ENCODE data around the gene UNK.
"Not testable (repeated sequence)": the region's sequence is repeated elsewhere in the genome, so short reads cannot be mapped to it uniquely, and the experiment has no call there.

UNK gene

DNA sequence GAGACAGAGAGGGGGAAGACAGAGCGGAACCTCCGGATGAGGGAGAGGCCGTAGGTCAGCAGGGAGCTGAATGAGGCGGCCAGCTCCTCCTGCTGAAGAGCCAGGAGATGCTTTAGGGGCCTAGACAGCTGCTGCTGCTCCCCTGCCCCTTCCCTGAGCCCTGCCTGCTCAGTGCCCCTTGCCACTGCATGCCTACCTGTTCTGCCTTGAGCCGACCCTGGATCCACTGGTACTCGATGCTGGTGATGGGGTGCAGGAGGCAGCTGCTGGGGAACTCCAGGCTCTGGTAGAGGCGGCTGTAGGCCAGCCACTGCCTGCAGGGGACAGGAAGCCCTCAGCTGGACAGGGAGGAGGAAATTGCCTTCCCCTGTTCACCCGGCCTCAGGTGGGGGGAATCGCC lies 52.0 kb downstream of the UNK start:
- no peak for DNase-seq

DNA sequence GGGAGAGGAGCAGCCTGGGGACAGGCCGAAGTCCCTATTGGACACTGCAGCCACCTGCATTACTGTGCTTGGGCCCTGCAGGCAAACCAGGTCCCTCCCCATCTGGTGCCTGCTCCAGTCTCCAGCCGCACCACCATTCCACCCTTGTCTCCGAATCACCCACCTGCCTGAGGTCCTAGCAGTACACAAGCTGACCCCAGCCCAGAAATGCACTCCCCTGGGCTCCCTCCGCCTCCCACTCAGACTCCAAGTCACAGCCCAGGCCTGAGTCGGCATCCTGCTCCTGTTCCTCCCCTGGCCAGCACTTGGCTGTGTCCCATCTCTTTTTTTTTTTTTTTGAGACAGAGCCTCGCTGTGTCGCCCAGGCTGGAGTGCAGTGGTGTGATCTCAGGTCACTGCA lies 53.3 kb downstream of the UNK start:
- no peak for DNase-seq

DNA sequence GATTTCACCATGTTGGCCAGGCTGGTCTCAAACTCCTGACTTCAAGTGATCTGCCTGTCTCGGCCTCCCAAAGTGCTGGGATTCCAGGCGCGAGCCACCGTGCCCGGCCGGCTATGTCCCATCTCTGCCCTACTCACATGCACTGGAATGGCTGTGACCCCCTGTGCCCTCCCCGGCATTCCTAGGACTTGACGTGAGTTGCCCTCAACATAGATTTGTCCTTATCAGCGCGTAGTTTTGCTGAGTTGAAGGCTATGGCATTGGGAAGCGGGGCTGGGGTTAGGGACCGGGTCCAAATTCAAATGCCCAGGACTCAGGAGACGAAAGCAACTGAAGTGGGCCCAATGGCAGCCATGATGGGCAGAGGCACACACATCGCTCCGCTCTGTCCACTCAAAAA lies 53.8 kb downstream of the UNK start:
- DNase-seq, result no peak

GRCh38 chr17:75839942-75840798 lies 55.6 kb downstream of the UNK start:
- DNase-seq, result no peak

DNA sequence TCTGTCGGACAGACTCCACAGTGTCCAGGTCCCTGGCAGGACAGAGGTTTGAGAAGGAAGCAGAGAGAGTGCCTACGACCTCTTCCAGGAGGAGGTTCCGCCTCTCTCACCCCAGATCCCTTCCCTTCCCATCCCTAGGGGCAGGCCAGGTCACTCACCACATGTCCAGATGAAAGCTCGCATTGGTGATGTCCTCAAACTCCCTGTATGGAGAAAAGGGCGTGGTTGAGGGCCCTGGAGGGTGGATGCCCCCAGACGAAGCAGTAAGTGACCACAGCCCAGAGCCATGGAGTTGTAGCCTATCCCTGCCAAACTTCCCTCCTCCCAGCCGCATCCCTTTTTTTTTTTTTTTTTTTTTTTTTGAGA lies 56.2 kb downstream of the UNK start:
- DNase-seq, result no peak

DNA sequence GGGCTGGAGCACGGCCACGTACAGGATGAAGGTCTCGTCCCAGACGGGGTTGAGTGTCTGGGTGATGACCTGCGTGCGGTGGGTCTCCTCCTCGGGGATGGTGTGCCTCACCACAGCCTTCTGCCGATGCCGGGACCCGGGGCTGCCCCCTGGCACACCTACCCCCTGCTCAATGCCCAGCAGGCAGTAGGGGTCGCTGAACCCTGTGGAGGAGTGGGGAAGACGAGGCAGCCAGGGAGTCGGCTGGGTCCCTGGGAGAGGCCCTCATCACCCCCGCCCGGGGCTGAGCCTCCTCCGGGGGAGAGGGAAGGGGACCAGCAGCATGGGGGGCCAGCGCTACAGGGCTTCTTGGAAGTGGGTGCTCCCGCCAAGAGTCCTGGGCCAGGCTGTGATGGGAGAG lies 57.8 kb downstream of the UNK start:
- DNase-seq, result no peak

DNA sequence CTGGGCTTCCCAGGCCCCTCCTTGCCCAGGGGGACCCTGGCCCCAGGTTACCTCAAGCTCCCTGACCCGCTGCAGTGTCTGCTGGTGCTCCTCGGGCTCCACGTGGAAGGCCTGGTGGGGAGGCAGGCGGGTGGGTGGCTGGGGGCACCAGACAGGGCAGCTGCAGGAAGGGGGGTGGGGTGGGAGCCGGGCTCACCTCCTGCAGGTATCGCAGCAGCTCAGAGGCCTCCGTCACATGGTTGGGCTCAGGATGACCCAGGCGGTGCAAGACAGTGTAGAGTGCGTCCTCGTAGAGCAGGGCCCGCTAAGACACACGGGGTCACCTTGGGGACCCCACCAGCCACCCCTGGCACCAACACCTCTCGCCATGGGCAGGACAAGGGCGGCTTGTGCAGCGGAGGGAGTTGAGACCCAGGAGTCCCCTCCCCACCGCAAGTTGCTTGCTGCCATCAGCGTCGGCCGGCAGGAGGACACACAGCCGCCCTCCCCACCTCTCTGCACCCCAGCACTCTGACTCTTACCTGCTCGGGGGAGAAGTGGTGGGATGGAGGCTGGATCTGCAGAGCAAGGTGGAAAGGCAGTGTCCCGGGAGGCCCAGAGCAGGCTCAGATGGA lies 58.5 kb downstream of the UNK start:
- DNase-seq, result no peak

DNA sequence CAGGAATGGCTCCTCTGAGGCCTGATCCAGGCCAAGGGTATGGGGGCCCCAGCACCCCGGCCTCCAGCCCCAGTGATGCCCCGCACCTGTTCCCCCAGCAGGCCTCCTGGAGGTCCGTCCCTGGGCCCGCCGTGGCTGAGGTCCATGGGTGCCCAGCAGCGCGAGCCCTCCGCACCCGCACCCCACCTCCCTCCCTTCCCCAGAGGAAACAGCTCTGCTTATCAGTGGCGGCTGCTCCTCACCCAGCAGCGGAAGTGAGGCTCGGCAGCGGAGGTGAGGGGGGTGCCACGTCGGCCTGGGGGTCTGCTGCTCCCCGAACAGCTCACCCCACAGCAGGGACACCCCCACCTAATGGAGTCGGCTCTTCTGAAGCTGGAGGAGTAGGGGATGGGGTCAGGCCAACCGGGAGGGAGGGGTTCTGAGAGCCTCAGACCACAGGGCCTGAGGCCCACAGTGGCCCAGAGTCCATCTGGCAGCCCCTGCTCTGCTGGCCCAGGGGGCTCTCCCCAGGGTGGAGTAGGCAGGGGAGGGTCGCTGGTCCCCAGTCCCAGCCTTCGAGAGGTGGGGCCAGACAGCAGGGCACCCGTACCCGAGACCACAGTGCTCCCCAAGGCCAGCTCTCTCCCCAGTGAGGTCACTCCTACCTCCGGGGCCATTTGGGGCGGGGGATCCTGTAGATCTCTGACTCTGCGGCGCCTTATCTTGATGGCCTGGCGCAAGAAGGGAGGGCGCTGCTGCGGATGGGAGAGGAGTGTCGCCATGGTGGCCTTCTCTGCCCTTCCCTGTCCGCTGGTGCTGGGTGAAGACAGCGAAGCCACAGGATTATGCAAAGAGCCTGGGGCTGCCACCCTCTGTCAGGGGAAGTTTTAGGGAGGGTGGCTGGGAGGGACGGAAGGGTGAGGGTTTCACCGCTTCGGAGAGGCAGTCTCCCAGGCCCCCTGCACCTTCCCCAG lies 59.2 kb downstream of the UNK start, which contains the start of gene UNC13D:
Gene UNC13D, minus strand, starts transcription at position 828 of the 953 bp plus-strand sequence. Its CDS starts 67 bp downstream, at position 761.
- no peak for DNase-seq

DNA sequence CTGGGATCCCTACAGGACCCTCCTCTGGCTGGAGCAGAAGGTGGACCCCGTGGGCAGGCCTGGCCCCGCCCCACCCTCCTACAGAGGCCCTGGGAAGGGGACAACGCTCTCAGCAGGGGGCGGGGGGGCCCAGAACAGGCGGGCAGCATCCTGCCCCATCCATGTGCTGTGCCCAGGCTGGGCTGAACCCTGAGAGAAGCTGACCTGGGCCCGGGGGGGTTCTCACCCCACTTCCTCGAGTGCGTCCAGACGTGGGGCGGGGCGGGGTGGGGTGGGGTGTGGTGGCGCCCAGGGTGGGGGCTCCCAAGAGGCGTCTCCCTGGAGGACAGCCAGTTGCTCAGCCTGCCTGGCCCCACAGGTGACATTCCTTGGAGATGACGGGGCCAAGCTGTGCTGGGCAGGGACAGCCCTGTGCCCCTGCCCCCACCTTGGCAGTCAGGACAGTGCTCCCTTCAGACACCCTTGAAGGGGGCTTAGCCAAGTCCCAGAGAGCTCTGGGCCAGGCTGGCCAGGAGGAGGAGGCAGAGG lies 60.0 kb downstream of the UNK start:
- DNase-seq, result no peak

GRCh38 chr17:75845058-75845711 lies 60.6 kb downstream of the UNK start:
- no peak for DNase-seq

DNA sequence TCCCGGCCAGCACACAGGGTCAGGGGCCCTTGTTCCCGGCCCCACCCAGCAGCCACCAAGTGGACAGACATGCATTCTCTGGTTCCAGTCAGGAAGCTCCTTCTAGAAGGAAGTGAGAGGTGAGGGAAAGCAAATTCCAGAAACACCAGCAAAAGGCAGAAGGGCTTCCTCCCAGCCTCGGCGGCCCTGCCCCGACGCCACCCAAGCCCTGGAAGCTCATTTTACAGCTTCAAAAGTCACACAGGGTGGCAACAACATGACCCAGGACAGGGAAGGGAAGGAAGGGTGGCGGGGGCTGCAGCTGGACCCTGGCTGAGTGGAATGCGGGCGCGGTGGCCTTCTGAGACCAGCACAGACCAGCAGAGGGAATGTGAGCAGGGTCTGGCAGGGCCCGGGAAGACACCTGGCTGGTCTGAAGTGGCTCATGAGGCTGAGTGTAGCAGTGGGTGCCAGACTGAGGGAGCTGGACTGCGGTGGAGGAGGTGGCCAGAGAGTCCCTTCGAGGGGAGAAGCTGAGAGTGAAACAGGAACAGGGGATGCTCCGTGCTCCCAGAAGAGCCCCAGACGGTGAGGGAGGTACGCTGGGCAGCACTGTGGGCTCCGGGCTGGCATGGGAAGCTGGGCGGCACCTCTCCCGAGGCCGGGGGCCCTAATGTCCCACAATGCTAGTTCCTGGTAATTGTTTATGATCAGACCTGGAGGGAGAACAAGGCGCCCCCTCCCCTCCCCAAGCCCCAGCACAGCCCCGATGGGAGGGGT lies 61.5 kb downstream of the UNK start:
- no peak for DNase-seq

DNA sequence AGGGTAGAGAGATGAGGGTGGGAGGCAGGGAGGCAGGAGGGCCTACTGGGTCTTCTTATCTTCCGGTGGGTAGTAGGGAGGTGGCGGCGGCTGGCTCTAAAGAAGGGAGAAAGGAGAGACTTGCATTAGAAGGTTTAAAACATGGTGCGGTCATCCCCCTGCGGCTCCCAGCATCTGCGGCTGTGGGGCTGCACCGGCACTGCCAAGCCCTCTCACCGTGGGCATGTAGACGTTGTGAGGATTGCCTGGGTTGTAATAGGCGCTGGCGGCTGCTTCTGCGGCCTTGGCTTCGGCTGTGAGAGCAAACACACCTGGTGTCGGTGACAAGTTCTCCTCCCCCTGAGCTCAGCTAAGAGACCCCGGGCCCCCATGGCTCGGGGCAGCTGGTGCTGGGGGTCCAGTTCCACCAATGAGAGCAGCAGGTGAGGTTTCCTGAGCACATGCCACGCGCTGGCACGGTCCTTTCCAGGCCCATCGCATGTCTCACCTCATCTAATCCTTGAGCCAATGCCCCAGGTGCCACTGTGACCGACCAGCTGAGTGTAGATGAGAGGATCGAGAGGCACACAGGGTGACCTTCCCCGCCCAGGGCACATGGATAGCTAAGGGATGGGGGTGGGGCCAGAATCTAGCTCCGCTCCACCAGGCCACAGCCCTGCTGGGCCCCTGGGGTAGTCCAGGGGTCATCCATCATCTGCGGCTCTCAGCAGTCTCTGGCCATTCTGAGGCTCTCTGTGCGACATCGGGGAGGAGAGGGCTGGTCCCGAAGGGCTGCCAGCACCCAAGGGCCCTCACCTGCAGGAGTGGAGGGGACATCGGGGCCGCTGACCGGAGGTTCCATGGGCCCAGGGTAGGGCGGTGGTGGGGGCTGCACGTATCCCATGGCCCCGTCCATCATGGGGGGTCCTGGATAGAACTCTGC lies 62.3 kb downstream of the UNK start:
- no peak for DNase-seq

DNA sequence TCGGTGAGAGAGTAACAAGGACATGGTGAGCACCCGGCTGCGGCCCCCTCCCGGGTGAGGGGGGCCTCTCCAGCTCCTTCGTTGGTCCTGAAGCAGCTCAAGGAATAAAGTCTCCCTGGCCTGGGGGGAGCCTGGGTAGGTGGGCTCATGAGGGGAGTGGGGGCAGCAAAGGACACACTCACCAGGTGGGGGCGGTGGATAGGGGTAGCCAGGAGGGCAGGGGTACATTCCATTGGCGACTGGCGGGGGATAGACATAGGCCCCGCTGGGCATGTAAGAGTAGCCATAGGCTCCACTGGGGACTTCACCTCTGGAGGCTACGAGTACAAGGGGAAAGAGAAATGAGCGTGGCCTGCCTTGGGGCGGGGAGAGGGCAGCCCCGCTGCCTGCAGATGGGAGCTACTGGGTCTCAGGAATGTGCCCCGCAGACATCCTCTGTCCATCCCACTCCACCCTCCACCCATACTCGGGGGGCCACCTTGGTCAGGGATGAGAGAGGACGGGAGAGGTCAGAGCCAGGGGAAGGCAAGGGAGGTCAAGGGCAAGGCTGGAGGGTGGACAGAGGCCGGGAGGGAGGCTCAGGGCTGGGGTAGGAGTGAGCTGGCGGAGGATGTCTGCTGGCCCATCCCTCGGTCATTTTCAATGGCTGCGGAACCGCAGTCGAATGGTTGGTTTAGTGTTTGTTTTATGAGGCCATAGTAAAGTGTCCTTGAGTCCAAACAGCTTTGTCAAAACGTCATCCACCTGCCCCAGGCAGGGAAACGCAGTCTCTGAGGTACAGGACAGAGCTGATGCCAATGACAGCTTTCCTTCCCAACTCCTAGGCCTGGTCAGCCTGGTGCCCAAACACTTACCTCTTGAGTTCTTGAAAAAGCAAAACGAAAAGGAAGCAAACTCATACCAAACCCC lies 63.3 kb downstream of the UNK start:
- DNase-seq, result no peak

DNA sequence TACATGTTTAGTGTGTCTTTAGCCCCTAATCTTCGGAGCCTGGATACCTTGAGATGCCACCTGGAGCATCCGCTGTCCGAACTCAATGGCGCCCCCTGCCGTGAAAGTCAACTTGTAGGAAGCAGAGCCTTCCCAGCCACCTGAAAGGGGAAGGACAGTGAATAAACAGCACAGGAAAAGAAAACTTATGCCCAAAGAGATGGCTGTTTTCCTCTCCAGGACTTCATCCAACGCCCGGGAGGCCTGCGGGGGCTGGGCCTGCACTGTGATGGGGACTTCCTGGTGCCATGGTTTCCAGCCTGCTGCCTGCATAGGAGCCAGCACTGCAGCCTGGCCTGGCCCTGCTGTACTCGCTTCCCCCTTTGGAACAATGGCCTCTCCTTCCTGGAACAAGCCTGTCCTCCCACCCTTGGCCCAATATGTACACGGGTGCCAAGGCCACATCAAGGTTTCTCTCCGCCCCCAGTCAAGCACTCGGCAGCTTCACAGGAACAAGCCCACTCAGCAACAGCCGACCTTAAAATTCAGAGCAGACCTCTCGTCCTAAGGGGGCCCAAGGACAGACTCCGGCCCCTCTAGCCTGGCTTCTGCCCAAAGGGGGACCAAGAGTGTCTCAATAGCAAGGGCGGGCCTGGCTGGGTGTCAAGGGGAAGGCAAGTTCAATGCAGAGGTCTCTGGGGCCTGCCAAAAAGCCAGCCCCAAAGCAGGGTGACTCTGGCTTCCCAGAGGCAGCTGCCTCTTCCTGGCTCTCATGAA lies 64.1 kb downstream of the UNK start:
- DNase-seq, result no peak

GRCh38 chr17:75849279-75849646 lies 64.7 kb downstream of the UNK start:
- DNase-seq, result no peak

GRCh38 chr17:75849724-75850123 lies 65.1 kb downstream of the UNK start:
- no peak for DNase-seq

- no peak for DNase-seq
Observed at GRCh38 chr17:75850928-75851692, 66.5 kb downstream of the UNK start.

- DNase-seq, result not testable (repeated sequence)
Observed at GRCh38 chr17:75851693-75851991, 67.0 kb downstream of the UNK start.

Data from left hindlimb (tissue), 1 donor.